Fibroblast of skin of right quadriceps (primary cell): ENCODE results near the gene LRRC61.
A peak's percentile ranks its signal among the peaks of the same experiment; 100 is the strongest.

Experiments
- DNase-seq: peaks from one replicate; pipeline ENCODE4 v3.0.0-alpha.2; 2013

Gene LRRC61

GRCh38 chr7:150333659-150334058 is 10.5 kb downstream of the LRRC61 start:
- DNase-seq = no peak

- DNase-seq = no peak
Measured at GRCh38 chr7:150334108-150334507, 11.0 kb downstream of the LRRC61 start.

- peak; percentile 62 for DNase-seq
Measured at GRCh38 chr7:150335108-150335773, 12.1 kb downstream of the LRRC61 start.

DNA sequence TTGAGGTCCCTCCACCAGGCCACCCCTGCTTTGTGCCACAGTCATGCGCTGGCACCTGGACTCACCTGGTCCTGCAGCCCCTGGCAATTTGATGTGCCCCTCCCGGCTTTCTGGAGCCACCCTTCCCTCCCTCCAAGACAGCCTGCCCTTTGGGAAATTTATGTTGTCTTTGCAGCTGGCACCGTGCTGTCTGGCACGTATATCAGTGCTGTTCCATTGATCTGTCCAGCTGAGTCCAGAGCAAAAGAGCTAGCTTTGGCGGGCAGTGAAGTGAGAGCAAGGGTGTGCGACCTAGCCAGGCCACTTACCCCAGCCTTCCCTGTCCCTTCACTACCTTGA is 12.6 kb downstream of the LRRC61 start:
- no peak for DNase-seq

GRCh38 chr7:150336746-150337145 is 13.6 kb downstream of the LRRC61 start:
- no peak for DNase-seq

DNA sequence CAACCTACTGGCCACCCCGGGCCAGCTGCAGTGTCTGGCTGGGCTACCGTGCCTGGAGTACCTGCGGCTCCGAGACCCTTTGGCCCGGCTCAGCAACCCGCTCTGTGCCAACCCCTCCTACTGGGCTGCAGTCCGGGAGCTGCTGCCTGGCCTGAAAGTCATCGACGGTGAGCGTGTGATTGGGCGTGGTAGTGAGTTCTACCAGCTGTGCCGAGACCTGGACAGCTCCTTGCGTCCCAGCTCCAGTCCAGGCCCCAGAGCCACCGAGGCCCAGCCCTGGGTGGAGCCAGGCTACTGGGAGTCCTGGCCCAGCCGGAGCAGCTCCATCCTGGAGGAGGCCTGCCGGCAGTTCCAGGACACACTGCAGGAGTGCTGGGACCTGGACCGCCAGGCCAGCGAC is 14.0 kb downstream of the LRRC61 start:
- DNase-seq = no peak

DNA sequence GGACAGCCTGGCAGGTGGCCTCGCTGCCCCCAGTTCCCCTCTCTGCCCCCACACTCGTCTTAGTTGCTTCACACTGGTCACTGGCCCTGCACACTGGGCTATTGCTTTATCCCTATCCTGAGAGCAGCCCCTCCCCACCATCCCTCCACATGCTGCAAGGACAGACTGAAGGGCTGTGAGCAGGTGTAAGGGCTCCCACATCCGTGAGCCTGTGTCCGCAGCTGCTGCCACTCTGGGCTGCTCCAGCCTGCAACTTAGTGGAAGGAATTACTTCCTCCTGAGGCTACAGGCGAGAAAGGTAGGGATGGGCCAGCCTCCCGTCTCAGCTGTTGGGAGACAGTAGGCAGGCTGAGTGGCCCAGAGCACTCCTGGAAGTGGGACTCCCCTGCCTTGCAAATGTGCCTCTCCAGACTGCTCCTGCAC is 14.5 kb downstream of the LRRC61 start:
- no peak for DNase-seq

- DNase-seq = no peak
Measured at GRCh38 chr7:150338166-150338829, 15.1 kb downstream of the LRRC61 start.

DNA sequence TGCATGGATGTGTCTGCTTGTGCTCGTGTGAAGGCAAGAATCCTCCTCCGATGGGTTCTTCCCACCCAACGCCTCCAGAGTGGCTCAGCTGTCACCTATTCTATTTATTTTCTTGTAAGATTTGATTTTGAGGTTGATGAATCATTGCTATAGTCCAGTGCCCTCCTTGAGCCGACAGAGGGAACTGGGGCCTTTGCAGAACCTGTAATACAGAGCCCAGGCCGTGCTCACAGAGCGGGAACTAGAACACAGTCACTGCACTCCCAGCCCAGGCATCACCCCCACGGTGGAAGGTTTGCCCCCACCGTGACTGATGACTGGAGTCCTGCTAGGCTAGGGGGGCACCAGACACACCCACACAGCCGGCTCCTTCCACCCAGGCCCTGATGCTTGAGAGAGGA is 16.3 kb downstream of the LRRC61 start:
- DNase-seq = no peak

DNA sequence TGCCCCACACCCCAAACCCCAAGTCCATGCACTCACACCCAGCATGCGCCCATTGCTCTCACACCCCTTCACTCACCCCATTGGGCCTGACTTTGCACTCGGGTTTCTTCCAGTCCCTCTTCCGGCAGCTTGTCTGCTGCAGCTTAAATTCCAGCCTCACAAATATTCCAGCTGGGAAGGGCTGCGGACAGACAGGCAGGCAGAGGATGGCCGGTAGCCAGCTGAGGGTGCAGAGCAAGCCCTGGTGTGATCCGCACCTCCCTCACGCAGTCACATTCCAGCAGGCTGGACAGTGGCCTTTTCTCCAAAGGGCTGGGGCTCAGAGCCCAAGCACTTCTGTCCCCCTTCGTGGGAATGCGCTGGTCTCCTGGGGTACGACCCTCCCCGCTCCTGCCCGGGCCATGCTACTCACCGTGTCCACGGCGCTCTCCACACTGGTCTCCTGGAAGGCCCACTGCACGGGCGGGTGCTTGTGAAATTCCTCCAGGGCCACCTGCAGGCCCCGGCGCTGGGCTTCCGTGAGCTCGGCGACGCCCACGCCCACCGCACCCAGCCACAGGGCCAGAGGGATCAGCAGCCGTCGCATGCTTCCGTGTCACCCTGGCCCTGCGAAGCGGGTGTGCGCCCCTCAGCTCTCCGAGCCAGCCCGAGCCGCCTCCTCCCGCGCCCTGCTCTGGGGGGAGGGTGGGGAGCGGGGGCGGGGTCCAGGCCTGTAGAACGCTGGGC is 17.0 kb downstream of the LRRC61 start:
- no peak for DNase-seq

DNA sequence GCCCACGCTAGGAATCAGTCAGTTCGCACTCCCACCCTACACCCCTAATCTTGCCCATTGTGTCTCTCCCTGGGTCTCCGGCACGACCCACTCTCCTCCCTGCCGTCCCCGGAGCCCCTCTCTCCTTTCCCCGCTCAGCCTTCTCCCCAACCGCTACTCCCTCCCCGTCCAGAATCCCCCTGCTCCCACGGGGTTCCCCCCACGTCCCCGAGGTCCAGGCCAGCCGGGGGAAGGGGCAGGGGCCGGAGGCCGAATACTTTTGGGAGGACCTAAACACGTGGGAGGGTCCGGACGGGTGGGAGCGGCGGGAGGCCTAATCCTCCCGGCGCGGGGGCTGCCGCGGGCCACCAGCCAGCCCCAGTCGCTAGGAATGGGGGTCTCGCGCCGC is 17.7 kb downstream of the LRRC61 start:
- DNase-seq = no peak

GRCh38 chr7:150341263-150342120 is 18.3 kb downstream of the LRRC61 start, which contains the start of gene RARRES2:
TSS of gene RARRES2 (minus strand) at chr7:150341629. CDS start at chr7:150340609, 1,020 bp downstream.
- no peak for DNase-seq

DNA sequence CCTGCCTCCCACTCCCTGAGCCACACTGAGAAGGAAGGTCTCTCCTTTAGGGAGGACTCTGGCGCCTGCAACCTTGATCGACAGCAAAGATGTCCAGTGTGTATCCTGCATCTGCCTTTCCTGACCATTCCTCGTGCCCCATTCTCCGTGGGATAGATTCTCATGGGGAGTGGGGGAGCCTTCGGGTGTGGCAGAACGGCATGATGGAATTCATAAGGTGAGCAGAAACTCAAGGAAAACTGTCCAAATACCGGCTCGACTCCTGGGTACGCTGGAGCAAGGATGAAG is 18.9 kb downstream of the LRRC61 start:
- no peak for DNase-seq

DNA sequence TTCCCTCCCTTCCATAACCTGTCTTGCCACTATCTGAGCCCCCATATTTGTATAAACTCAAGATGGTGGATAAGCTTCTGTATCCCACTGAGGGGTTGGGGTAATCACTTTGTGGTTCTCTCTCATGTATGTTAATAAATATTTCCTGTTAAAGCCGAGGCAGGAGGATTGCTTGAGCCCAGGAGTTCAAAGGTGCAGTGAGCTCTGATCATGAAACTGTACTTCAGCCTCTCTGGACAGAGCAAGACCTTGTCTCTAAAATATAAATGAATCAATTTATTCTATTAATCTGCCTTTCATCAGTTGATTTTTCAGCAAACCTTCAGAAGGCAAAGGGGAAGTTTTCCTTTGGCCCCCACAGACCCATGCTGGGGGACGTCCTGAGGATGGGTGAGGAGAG is 20.1 kb downstream of the LRRC61 start:
- DNase-seq = no peak

GRCh38 chr7:150344299-150344698 is 21.1 kb downstream of the LRRC61 start:
- no peak for DNase-seq

DNA sequence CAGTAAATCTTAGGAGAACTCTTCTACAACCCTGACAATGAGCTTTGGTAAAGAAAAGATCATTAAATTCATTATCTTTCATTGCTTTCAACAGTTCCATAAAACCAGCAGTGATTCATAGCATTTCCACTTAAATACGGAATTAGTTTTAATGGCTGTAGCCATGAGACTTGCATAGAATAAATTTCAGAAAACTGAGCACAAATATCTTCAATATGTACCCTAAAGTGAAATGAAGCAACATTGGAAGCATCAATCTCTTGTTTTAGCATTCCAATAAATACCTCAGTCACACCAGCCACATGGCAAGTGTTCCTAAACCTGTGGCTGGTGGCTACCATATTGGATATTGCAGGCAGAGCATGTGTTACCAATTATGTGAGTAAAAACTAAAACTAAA is 21.9 kb downstream of the LRRC61 start:
- peak; percentile 32 for DNase-seq

GRCh38 chr7:150346922-150347321 is 23.8 kb downstream of the LRRC61 start:
- DNase-seq = no peak

DNA sequence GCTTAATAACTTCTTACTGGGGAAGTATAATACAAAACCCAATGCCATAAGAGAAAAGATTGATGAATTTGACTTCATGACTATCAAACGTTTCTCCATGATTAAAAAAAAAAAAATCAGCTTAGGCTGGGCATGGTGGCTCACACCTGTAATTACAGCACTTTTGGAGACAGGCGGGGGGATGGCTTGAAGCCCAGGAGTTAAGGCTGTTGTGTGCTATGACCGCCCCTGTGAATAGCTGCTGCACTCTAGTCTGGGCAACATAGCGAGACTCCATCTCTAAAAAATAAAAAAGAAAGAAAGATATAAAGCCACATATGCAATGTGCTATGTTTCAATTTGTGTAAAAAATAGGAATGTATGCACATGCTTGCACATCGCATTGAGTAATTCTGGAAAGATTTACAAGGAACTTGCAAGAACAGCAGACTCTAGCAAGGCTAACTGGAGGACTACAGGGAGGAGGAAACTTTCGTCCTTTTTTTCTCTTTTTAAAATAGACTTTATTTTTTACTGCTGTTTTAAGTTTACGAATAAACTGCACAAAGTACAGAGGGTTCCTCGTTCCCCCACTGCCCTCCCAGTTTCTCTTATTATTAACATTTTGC is 28.5 kb downstream of the LRRC61 start:
- no peak for DNase-seq

DNA sequence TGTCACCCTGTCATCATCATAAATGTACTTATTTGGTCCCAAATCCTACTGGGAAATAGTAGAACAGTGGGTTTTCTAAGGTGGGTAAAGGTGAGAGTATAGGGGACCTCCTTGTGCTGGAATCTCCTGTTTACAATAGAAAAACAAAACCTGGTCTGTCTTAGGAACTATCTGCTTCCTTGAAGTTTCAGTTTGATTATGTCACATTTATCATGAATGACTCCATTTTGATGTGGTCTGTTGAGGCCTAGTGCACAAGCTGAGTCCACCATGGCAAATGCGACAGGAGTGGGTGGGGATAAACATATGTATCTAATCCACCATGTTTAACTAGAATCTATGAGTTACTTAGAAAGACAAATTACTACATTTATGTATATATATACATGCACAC is 32.5 kb downstream of the LRRC61 start:
- DNase-seq = no peak

GRCh38 chr7:150356265-150356897 is 33.2 kb downstream of the LRRC61 start:
- peak; percentile 26 for DNase-seq

DNA sequence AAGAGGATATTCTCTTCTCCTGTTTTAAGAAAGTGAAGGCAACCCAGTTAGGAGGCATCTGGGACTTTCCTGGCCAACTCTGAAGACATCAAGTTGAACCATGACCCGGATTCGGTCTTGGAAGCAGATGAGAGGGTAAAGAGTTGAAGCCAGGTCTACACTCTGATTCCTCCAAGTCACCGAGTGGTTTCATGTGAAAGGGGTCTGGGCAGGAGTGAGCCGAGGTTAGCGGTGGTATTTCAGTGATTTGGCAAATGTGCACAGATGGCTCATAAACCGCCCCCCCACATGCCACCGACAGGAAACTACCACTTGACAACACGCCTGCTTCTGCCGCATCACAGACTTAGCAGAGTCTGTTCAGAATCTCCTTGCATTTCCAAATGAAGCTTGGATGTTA is 34.1 kb downstream of the LRRC61 start:
- DNase-seq = no peak

- DNase-seq = no peak
Measured at GRCh38 chr7:150357771-150358427, 34.7 kb downstream of the LRRC61 start.
